H1 (cell line): Measurements from ENCODE around the gene MYO9B. TPM values are rescaled to one million over a fixed set of nuclear protein-coding genes. Genes with fewer than 3 reads are reported as not detected.

Experiments used
- CTCF ChIA-PET: fragments of 300-600 bp; sonication (Branson Sonifier 250); formaldehyde crosslinking; loops from one replicate; lab custom pipeline; 2021; ENCODE audit not compliant: partially characterized antibody; lab: Charles Lee
- POLR2A ChIA-PET: fragments of 300-600 bp; sonication (Branson Sonifier 250); formaldehyde crosslinking; loops from one replicate; lab custom pipeline; 2021; ENCODE audit warnings: inconsistent platforms; ENCODE audit not compliant: partially characterized antibody; lab: Charles Lee
- DNase-seq, 2 experiments: peaks; one replicate each; pipeline versions ENCODE4 v3.0.0 to v3.0.0-alpha.2; 2010 to 2022; ENCODE audit warnings: low spot score in 2 of 2, low read depth in 1 of 2, mixed read lengths in 1 of 2
- FAIRE-seq: peaks from 2 replicates; lab custom pipeline; 2011; peaks lifted over from hg19 to GRCh38; lab: Jason Lieb, UNC
- H2AFZ ChIP-seq: 2 replicates; pipeline ENCODE4 v1.8.1; 2012; ENCODE audit warnings: low read length, inconsistent platforms
- H2AK5ac ChIP-seq: 2 replicates; pipeline ENCODE4 v1.6.1; 2013; ENCODE audit warnings: low read depth, low read length
- H2BK120ac ChIP-seq: replicated peaks from 2 replicates; pipeline ENCODE3; 2013; ENCODE audit warnings: low read depth, low read length, inconsistent platforms
- H2BK12ac ChIP-seq: 2 replicates; pipeline ENCODE4 v1.6.1; 2013; ENCODE audit warnings: low read depth, low read length
- H2BK15ac ChIP-seq: 2 replicates; pipeline ENCODE4 v1.6.1; 2013; ENCODE audit warnings: low read length
- H2BK20ac ChIP-seq: 2 replicates; pipeline ENCODE4 v1.6.1; 2013; ENCODE audit warnings: low read length
- H2BK5ac ChIP-seq: 2 replicates; pipeline ENCODE4 v1.6.1; 2013; ENCODE audit warnings: low read depth, low read length
- H3K14ac ChIP-seq: 2 replicates; pipeline ENCODE4 v1.6.1; 2013; ENCODE audit warnings: inconsistent platforms; ENCODE audit not compliant: insufficient read length
- H3K18ac ChIP-seq: 2 replicates; pipeline ENCODE4 v1.6.1; 2013; ENCODE audit warnings: low read length; ENCODE audit errors: extremely low read depth
- H3K23ac ChIP-seq: 2 replicates; pipeline ENCODE4 v1.6.1; 2013; ENCODE audit warnings: inconsistent platforms; ENCODE audit not compliant: insufficient read length
- H3K23me2 ChIP-seq: 2 replicates; pipeline ENCODE4 v1.6.1; 2013; ENCODE audit warnings: low read depth, low read length
- H3K27ac ChIP-seq: 2 replicates; pipeline ENCODE4 v1.6.1; 2011; ENCODE audit warnings: low read depth, low read length, inconsistent platforms
- H3K27me3 ChIP-seq, 4 experiments: replicated peaks in 1 of 4; 1 replicate in 1 of 4; 2 replicates in 3 of 4; pipeline versions ENCODE4 v1.6.1 to v1.8.1; 2011 to 2013; ENCODE audit warnings: low read length in 3 of 4, mild to moderate bottlenecking in 3 of 4, inconsistent platforms in 2 of 4, mixed read lengths in 2 of 4, moderate library complexity in 1 of 4; ENCODE audit not compliant: control insufficient read depth in 3 of 4, insufficient read depth in 3 of 4; ENCODE audit errors: extremely low read depth in 1 of 4
- H3K36me3 ChIP-seq, 4 experiments: 2 replicates each; pipeline versions ENCODE4 v1.6.1 to v1.8.1; 2011 to 2013; ENCODE audit warnings: mild to moderate bottlenecking in 4 of 4, low read length in 3 of 4, moderate library complexity in 2 of 4, control low read depth in 1 of 4, inconsistent platforms in 1 of 4; ENCODE audit not compliant: insufficient read depth in 4 of 4, control insufficient read depth in 2 of 4
- H3K4ac ChIP-seq: replicated peaks from 2 replicates; pipeline ENCODE3; 2013; ENCODE audit warnings: low read length, low read depth, mixed read lengths, inconsistent platforms; ENCODE audit not compliant: insufficient read length
- H3K4me1 ChIP-seq, 4 experiments: replicated peaks in 1 of 4; 1 replicate in 1 of 4; 2 replicates in 3 of 4; pipeline versions ENCODE4 v1.6.1 to v1.8.1; 2011 to 2013; ENCODE audit warnings: low read length in 3 of 4, inconsistent platforms in 2 of 4, mixed read lengths in 1 of 4; ENCODE audit not compliant: insufficient read depth in 4 of 4, control insufficient read depth in 3 of 4
- H3K4me2 ChIP-seq, 2 experiments: 2 replicates each; pipeline versions ENCODE4 v1.6.1 to v1.8.1; 2011 to 2013; ENCODE audit warnings: low read depth in 2 of 2, low read length in 2 of 2, control low read depth in 1 of 2, inconsistent platforms in 1 of 2, mild to moderate bottlenecking in 1 of 2; ENCODE audit not compliant: insufficient read depth in 1 of 2
- H3K4me3 ChIP-seq, 4 experiments: fragments of 200-600, 300-600 bp in 1 of 4; sonication (generic), shearing (Covaris generic), sonication (Bioruptor Twin) in 1 of 4; 2 replicates each; pipeline versions ENCODE4 v1.5.1 to v1.8.1; 2011 to 2016; ENCODE audit warnings: low read length in 4 of 4, low read depth in 3 of 4, control low read depth in 2 of 4, inconsistent platforms in 2 of 4, mild to moderate bottlenecking in 2 of 4, mixed read lengths in 1 of 4, moderate library complexity in 1 of 4; ENCODE audit not compliant: insufficient read depth in 2 of 4; ENCODE audit errors: extremely low read depth in 1 of 4
- H3K56ac ChIP-seq: replicated peaks from 2 replicates; pipeline ENCODE3; 2013; ENCODE audit warnings: low read depth, mild to moderate bottlenecking, mixed read lengths, low read length, inconsistent platforms; ENCODE audit not compliant: insufficient read length
- H3K79me1 ChIP-seq: 2 replicates; pipeline ENCODE4 v1.6.1; 2013; ENCODE audit warnings: low read depth, low read length, control low read depth
- H3K79me2 ChIP-seq, 2 experiments: 2 replicates each; pipeline versions ENCODE4 v1.6.1 to v1.8.1; 2012 to 2013; ENCODE audit warnings: low read length in 2 of 2, mild to moderate bottlenecking in 2 of 2, inconsistent platforms in 1 of 2; ENCODE audit not compliant: insufficient read depth in 2 of 2, control insufficient read depth in 1 of 2
- H3K9ac ChIP-seq, 4 experiments: replicated peaks in 1 of 4; 1 replicate in 1 of 4; 2 replicates in 3 of 4; pipeline versions ENCODE4 v1.6.1 to v1.8.1; 2011 to 2013; ENCODE audit warnings: low read depth in 3 of 4, low read length in 3 of 4, control low read depth in 2 of 4, mild to moderate bottlenecking in 2 of 4, moderate library complexity in 2 of 4, inconsistent platforms in 1 of 4; ENCODE audit errors: extremely low read depth in 1 of 4
- H3K9me3 ChIP-seq, 2 experiments: 2 replicates each; pipeline versions ENCODE4 v1.6.1 to v1.8.1; 2012 to 2013; ENCODE audit warnings: mild to moderate bottlenecking in 2 of 2, moderate library complexity in 2 of 2, control low read depth in 1 of 2, inconsistent platforms in 1 of 2, low read depth in 1 of 2, low read length in 1 of 2, mixed read lengths in 1 of 2; ENCODE audit not compliant: insufficient read depth in 2 of 2
- H4K20me1 ChIP-seq, 2 experiments: replicated peaks in 1 of 2; 2 replicates each; pipeline versions ENCODE3 to v1.8.1; 2011 to 2013; ENCODE audit warnings: inconsistent platforms in 2 of 2, low read length in 2 of 2, mild to moderate bottlenecking in 1 of 2; ENCODE audit not compliant: insufficient read depth in 2 of 2, control insufficient read depth in 1 of 2
- H4K5ac ChIP-seq: 2 replicates; pipeline ENCODE4 v1.6.1; 2013; ENCODE audit warnings: low read length, low read depth, mixed read lengths, inconsistent platforms; ENCODE audit not compliant: insufficient read length
- H4K8ac ChIP-seq: 2 replicates; pipeline ENCODE4 v1.8.0; 2013; ENCODE audit warnings: mild to moderate bottlenecking, moderate library complexity, low read length, inconsistent platforms; ENCODE audit not compliant: insufficient read depth; ENCODE audit errors: extremely low read depth
- H4K91ac ChIP-seq: replicated peaks from 2 replicates; pipeline ENCODE3; 2013; ENCODE audit warnings: low read length, mixed read lengths, inconsistent platforms; ENCODE audit not compliant: insufficient read length
- BACH1 ChIP-seq: IDR thresholded peaks from 2 replicates; pipeline ENCODE4 v1.6.1; 2012; ENCODE audit warnings: low read length, improper control_type of control experiment
- BRCA1 ChIP-seq: IDR thresholded peaks from 2 replicates; pipeline ENCODE4 v1.6.1; 2012; ENCODE audit warnings: low read depth, low read length, improper control_type of control experiment
- CHD2 ChIP-seq: IDR thresholded peaks from 2 replicates; pipeline ENCODE4 v1.6.1; 2012; ENCODE audit warnings: low read length, improper control_type of control experiment
- EZH2 ChIP-seq: fragments of 200-600 bp; sonication (generic); IDR thresholded peaks from 2 replicates; pipeline ENCODE4 v1.7.1; 2012; ENCODE audit warnings: low read depth, mild to moderate bottlenecking, moderate library complexity, low read length, inconsistent platforms; ENCODE audit not compliant: severe bottlenecking
- RAD21 ChIP-seq, 2 experiments: IDR thresholded peaks in 1 of 2; conservative IDR thresholded peaks in 1 of 2; 2 replicates each; pipeline ENCODE4 v1.6.1; 2011; ENCODE audit warnings: low read depth in 2 of 2, low read length in 2 of 2, improper control_type of control experiment in 1 of 2, inconsistent platforms in 1 of 2, mild to moderate bottlenecking in 1 of 2, moderate library complexity in 1 of 2
- RNF2 ChIP-seq: fragments of 200-900, 300-1000 bp; sonication (generic); IDR thresholded peaks from 2 replicates; pipeline ENCODE4 v1.7.1; 2016; ENCODE audit warnings: borderline replicate concordance, low read depth, mild to moderate bottlenecking, antibody characterized with exemption, low read length; ENCODE audit not compliant: poor library complexity, severe bottlenecking; ENCODE audit errors: missing control alignments
- SP4 ChIP-seq: IDR thresholded peaks from 2 replicates; pipeline ENCODE4 v1.6.1; 2012; ENCODE audit warnings: low read length, inconsistent platforms
- WGBS, 2 experiments: shearing (Covaris generic) in 1 of 2; methylation state at CpG; one replicate each; pipeline versions ENCODE4 v1.1.6 to v1.1.7; 2013 to 2015; ENCODE audit warnings: low lambda C conversion rate in 2 of 2, mixed read lengths in 2 of 2, inconsistent platforms in 1 of 2, low coverage in 1 of 2, missing lambda C conversion rate in 1 of 2; ENCODE audit not compliant: insufficient replicate concordance in 2 of 2, insufficient coverage in 1 of 2, insufficient read length in 1 of 2; ENCODE audit errors: extremely low coverage in 1 of 2, missing lambda C conversion rate in 1 of 2; 5-methylcytosine and 5-hydroxymethylcytosine counted together
- polyA plus RNA-seq, 7 experiments: library from polyadenylated mRNA; depleted of rRNA in 3 of 7; stranded (reverse) in 5 of 7; unstranded in 2 of 7; fragments of >200 nt in 5 of 7; fragments of 200-250 nt in 2 of 7; gene quantifications; 1 replicate in 5 of 7; 2 replicates in 1 of 7; 4 replicates in 1 of 7; pipeline versions ENCODE4 v1.2.1 to v1.2.3, GENCODE V29; 2011 to 2013; ENCODE audit warnings: missing spikeins in 2 of 7, mixed read lengths in 2 of 7
- total RNA-seq: library from RNA; stranded (reverse); fragmentation: NEBNext Ultra II Directional; extraction: Animal tissue kit (Norgen Biotek cat#: 25700); gene quantifications from 2 replicates; pipeline ENCODE4 v1.2.1, GENCODE V29; 2021
- TF ChIP-seq, protein P1 (sequence below): IDR thresholded peaks from 2 replicates; pipeline ENCODE4 v1.6.1; 2011; ENCODE audit warnings: low read length, improper control_type of control experiment

Gene MYO9B
- total and polyA plus RNA-seq, 2 of the 8 experiments (the other 6 are each of a cell fraction or from before 2014, with no cell fraction given): 27.6 to 77.1 TPM

GRCh38 chr19:17092696-17093095 is 17.1 kb downstream of the MYO9B start:
- Histone ChIP-seq H4K8ac (no peak overlapping the region), H2BK15ac (no peak overlapping the region), H2BK5ac (no peak overlapping the region), H3K27me3 (no peaks in the 10 kb centered on the region), H3K18ac (no peak overlapping the region), H3K4ac (no peak overlapping the region), H3K36me3 (no peaks in the 10 kb centered on the region), H2AK5ac (no peak overlapping the region), H2BK20ac (no peak overlapping the region), H3K79me2 (peaks cover 0 to 47% of the 10 kb centered on the region in 2 experiments; a peak in 3 of 4 replicates), H3K4me3 (no peak overlapping the region), H3K79me1 (peaks cover 25% of the 10 kb centered on the region), H4K20me1 (peaks cover 0 to 12% of the 10 kb centered on the region in 2 experiments), H3K23me2 (no peaks in the 10 kb centered on the region), H3K9me3 (no peaks in the 10 kb centered on the region), H3K56ac (no peak overlapping the region), H3K14ac (no peak overlapping the region), H2BK12ac (no peak overlapping the region), H2AFZ (no peak overlapping the region)
- POLR2A ChIA-PET: interaction anchor here (1.1 kb wide), 1 partner anchor 23 kb away, joined by 5 read pairs; no protein-coding TSS in a partner anchor
- WGBS, 2 experiments: 86% methylated on average over 2 of the region's 2 CpGs; no CpG with 5 or more reads in 1 of the 2 experiments
- no peak for DNase-seq
- TF ChIP-seq RNF2 (no peak), BACH1 (no peak), BRCA1 (no peak), SP4 (no peak), CHD2 (no peak), EZH2 (no peak), RAD21 (IDR thresholded peaks at IDR 0.05 in 1 of 2, conservative IDR thresholded peaks at IDR 0.05 in 1 of 2; ENCODE audit: low read depth in 2 of 2, low read length in 2 of 2) (no peak)
- TF ChIP-seq, protein P1, sequence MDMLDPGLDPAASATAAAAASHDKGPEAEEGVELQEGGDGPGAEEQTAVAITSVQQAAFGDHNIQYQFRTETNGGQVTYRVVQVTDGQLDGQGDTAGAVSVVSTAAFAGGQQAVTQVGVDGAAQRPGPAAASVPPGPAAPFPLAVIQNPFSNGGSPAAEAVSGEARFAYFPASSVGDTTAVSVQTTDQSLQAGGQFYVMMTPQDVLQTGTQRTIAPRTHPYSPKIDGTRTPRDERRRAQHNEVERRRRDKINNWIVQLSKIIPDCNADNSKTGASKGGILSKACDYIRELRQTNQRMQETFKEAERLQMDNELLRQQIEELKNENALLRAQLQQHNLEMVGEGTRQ: no peak
- TF ChIP-seq, all 59 proteins: peak for 0
- Histone ChIP-seq H3K4me2 (no peak overlapping the region), H4K5ac (no peak overlapping the region), H3K27ac (no peak overlapping the region), H4K91ac (no peak overlapping the region), H3K9ac (no peak overlapping the region), H2BK120ac (no peak overlapping the region), H3K4me1 (peaks cover 0 to 5% (median 1%) of the 10 kb centered on the region in 4 experiments; a peak in 1 of 7 replicates), H3K23ac (no peak overlapping the region)
- CTCF ChIA-PET: interaction anchor here (0.9 to 2.9 kb wide), 3 partner anchors 10 to 13 kb away, joined by 3 to 8 read pairs (median 3); no protein-coding TSS in a partner anchor
- no peak for FAIRE-seq
